AG20443 (cell line): ENCODE data around the gene PCDHA12.
"Not testable (repeated sequence)": the region's sequence is repeated elsewhere in the genome, so short reads cannot be mapped to it uniquely, and the experiment has no call there.

Experiments
- DNase-seq: peaks from one replicate; pipeline ENCODE4 v3.0.0; 2012; ENCODE audit warnings: low spot score, mixed read lengths

PCDHA12 gene

DNA sequence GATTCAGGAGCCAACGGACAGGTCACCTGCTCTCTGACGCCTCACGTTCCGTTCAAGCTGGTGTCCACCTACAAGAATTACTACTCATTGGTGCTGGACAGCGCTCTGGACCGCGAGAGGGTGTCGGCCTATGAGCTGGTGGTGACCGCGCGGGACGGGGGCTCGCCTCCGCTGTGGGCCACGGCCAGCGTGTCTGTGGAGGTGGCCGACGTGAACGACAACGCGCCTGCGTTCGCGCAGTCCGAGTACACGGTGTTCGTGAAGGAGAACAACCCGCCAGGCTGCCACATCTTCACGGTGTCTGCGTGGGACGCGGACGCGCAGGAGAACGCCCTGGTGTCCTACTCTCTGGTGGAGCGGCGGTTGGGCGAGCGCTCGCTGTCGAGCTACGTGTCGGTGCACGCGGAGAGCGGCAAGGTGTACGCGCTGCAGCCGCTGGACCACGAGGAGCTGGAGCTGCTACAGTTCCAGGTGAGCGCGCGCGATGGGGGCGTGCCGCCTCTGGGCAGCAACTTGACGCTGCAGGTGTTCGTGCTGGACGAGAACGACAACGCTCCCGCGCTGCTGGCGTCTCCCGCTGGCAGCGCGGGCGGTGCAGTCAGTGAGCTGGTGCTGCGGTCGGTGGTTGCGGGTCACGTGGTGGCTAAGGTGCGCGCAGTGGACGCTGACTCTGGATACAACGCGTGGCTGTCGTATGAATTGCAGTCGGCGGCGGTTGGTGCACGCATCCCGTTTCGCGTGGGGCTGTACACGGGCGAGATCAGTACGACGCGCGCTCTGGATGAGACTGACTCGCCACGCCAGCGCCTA is 17.7 kb upstream of the PCDHA12 start:
- no peak for DNase-seq

DNA sequence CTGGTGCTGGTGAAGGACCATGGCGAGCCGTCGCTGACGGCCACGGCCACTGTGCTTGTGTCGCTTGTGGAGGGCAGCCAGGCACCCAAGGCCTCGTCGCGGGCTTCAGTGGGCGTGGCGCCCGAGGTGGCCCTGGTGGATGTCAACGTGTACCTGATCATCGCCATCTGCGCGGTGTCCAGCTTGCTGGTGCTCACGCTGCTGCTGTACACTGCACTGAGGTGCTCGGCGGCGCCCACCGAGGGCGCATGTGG is 17.2 kb upstream of the PCDHA12 start:
- DNase-seq: no peak

GRCh38 chr5:140862441-140863295 is 12.4 kb upstream of the PCDHA12 start:
- DNase-seq: no peak

DNA sequence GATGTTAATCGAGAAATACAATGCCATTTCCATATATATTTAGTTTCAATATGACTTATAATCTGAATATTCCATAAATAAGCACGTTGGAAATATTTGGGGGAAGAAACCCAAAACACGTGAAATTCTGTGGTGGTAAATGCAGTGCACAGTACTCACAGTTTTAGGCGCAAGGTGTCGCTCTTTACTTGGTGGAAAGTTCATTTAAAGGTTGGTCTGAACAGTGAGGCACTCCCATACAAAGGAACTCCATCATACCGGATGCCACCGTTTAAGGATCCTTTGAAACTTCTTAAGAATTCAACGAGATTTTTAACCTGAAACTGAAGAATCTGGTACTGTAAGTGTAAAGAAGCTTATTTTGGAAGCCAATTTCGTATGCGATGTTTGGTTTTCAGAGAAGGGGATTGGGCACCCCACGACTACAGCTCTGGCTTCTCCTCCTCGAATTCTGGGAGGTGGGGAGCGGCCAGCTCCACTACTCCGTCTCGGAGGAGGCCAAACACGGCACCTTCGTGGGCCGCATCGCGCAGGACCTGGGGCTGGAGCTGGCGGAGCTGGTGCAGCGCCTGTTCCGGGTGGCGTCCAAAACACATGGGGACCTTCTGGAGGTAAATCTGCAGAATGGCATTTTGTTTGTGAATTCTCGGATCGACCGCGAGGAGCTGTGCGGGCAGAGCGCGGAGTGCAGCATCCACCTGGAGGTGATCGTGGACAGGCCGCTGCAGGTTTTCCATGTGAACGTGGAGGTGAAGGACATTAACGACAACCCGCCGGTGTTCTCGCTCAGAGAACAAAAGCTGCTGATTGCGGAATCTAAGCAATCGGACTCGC is 6.2 kb upstream of the PCDHA12 start, which contains the start of gene PCDHA11:
PCDHA11 (plus strand) TSS at position 237 of the 834 bp plus-strand sequence; CDS start at position 384, 147 bp downstream.
- DNase-seq: no peak

DNA sequence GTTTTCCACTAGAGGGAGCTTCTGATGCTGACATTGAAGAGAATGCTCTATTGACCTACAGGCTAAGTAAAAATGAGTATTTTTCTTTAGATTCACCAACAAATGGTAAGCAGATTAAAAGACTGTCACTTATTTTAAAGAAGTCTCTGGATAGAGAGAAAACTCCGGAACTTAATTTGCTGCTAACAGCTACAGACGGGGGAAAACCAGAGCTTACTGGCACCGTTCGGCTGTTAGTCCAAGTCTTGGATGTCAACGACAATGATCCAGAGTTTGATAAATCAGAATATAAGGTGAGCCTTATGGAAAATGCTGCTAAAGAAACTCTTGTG is 5.6 kb upstream of the PCDHA12 start:
- DNase-seq: no peak

- DNase-seq: no peak
These were observed 4.6 kb upstream of the PCDHA12 start for GRCh38 chr5:140870221-140871201.

- DNase-seq: not testable (repeated sequence)
These were observed 1.6 kb downstream of the PCDHA12 start for GRCh38 chr5:140876541-140877261.

GRCh38 chr5:140877262-140877581 is 2.1 kb downstream of the PCDHA12 start:
- no peak for DNase-seq

GRCh38 chr5:140881889-140882590 is 6.9 kb downstream of the PCDHA12 start, which contains the start of gene PCDHA13:
PCDHA13 (plus strand) TSS chr5:140882124; CDS start chr5:140882269, 145 bp downstream.
- DNase-seq: no peak

DNA sequence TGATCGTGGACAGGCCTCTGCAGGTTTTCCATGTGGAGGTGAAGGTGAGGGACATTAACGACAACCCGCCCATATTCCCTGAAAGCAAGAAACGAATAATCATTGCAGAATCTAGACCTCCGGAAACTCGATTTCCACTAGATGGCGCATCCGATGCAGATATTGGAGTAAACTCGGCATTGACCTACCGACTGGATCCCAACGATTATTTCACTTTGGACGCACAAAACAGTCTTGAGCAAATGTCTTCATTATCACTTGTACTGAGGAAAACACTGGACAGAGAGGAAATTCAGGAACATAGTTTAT is 7.4 kb downstream of the PCDHA12 start:
- no peak for DNase-seq

GRCh38 chr5:140883373-140883772 is 8.3 kb downstream of the PCDHA12 start:
- DNase-seq: no peak

DNA sequence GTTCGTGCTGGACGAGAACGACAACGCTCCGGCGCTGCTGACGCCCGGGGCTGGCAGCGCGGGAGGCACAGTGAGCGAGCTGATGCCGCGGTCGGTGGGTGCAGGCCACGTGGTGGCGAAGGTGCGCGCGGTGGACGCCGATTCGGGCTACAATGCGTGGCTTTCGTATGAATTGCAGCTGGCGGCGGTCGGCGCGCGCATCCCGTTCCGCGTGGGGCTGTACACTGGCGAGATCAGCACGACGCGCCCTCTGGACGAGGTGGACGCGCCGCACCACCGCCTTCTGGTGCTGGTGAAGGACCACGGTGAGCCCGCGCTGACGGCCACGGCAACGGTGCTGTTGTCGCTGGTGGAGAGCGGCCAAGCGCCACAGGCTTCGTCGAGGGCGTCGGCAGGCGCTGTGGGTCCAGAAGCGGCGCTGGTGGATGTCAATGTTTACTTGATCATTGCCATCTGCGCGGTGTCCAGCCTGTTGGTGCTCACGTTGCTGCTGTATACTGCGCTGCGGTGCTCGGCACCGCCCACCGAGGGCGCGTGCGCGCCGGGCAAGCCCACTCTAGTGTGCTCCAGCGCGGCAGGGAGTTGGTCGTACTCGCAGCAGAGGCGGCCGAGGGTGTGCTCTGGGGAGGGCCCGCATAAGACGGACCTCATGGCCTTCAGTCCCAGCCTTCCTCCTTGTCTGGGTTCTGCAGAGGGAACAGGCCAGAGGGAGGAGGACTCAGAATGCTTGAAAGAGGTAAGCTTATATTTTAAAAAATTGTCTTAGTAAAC is 9.0 kb downstream of the PCDHA12 start:
- DNase-seq: no peak

DNA sequence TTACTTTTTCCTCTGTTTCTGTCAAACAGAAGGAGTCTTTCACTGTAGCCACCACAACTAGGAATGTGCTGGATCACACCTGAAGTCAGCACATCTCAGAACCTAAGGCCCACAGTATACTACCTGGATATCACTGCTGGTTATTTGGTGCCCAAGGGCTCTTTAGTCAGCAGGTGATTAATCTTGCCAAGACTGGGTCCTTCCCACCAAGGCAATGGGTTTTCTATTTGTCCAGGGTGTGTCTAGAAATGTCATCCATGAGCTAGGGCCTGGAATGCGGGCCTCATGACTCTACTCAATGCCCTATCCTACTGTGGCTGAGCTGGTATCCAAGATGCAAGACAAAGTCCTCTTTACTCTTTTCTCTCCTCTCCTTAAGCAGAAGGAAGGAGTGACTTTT is 41.2 kb downstream of the PCDHA12 start:
- no peak for DNase-seq

GRCh38 chr5:140923601-140924000 is 48.5 kb downstream of the PCDHA12 start:
- no peak for DNase-seq

DNA sequence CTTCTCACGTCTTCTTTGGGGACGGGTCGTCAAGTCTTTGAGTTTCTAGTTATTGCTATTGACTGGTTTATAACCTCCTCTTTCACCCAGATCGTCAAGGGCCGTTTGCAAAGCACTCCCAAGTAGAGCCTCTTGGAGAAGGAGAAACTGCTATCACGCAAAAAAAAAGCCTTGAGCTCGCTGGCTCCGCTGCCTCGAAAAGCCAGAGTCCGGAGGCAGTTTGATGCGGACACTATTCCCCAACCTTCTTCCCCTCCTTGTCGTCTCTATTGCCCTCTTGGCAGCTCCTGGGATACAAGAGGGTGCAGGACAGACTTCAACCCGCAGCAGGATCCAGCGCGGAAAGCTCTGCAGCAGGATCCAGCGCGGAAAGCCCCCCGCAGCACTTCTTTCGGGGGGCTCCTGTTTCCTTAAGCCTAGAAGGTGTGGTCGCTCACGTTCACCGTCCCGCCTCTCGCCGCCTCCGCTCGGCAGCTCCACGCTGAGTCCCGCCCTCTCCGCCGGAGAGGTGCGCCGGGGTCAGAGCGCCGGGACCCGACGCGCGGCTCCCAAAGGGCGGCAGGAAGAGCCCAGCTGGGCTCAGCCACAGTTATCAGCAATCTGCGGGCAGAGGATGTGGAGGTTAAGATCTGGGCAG is 50.8 kb downstream of the PCDHA12 start, which contains the start of gene PCDHAC1:
PCDHAC1 (plus strand) TSS at position 494 of the 637 bp plus-strand sequence. CDS start 594 bp downstream, outside the sequence.
- no peak for DNase-seq

DNA sequence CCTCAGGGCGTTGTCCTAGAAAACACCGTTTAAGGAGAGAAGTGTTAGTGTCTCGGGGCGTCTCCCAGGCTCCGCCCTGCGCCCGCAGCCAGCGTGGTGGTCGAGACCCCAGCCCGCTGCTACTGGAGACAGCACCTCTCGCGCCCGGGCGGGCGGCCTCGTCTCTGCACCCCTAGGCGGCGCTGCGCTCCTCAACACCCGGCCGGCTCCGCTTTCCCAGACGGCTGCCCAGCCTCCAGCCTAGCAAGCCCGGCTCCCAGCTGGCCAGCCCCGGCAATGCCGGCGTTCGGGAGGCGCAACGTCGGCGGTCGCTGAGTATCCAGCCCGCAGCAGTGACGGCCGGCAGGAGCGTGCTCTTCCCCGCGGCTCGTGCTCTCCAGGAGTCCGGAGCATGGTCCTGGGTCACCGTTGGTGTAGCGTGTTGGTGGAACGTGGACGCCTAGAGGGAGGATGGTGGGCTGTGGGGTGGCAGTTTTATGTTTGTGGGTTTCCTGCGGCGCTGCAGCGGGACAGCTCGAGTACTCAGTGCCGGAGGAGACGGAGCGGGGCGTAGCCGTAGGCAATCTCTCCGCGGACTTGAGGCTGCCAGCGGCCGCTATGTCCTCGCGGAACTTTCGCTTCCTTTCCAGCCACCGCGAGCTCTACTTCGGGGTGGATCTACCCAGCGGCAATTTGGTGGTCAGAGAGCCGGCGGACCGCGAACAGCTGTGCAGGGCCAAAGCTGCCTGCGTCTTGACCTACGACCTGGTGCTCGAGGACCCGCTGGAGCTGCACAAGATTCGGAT is 51.5 kb downstream of the PCDHA12 start:
- DNase-seq: peak; percentile 78

DNA sequence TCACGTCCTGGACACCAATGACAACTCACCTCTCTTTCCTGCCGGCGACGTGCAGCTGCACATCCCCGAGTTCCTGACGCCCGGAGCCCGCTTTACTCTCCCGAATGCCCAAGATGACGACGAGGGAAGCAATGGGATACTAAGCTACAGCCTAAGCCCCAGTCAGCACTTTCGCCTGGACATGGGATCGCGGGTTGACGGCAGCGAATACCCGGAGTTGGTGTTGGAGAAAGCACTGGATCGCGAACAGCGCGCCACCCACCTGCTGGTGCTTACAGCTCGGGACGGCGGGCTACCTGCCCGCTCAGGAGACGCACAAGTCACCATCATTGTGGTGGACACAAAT is 52.1 kb downstream of the PCDHA12 start:
- no peak for DNase-seq
